GM18517 (cell line): ENCODE data around the gene RGS17.

Experiments
- ATAC-seq: cut with Tn5 transposase; IDR thresholded peaks from one replicate; pipeline ENCODE4 v1.9.1; 2021; ENCODE audit warnings: mild to moderate bottlenecking, moderate library complexity; ENCODE audit not compliant: unreplicated experiment

The RGS17 gene

DNA sequence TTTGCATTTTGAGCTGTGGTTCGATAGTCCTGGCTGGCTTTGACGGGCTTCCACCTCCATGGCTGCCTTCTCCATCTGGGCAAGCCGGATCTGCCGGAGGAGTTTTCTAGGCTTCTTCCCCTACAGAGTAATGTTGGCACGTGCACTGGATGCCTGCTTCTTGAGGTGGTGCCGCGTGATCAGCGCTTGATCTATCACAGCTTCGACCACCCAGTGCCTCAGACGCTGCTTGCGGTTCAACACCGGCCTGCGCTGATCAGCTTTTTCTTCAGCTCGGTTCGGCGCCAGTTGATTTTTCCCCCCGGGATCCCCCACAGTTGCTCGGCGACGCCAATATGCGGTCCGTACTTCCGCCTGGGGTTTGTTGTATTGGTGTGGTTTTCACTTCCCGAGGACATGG is 171.7 kb downstream of the RGS17 start:
- ATAC-seq = no peak

DNA sequence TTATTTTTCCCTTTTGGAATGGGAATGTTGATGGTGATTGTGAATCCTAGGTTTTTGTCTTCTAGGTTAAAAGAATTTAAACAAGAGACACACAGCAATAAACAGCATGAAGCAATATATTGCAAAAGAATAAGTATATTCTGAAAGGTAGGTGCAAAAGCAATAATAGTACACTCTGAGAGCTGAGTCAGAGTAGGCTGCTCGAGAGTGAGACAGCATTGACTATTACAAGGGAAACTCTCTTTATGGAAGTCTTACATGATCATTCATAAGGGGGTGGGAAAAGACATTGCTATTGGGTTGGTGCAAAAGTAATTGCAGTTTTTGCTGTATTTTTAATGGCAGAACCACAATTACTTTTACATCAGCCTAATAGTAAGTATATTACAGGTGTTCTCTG is 173.3 kb downstream of the RGS17 start:
- ATAC-seq = no peak
